ENCODE results near the gene BACH2. TPM values are rescaled to one million over a fixed set of nuclear protein-coding genes. Genes with fewer than 3 reads are reported as not detected.

Gene BACH2
- total and polyA plus RNA-seq, 10 of the 15 experiments (the other 5 are each of a cell fraction or from before 2014, with no cell fraction given), result 0.03 to 0.28 (median 0.04) TPM; not detected in 3

DNA sequence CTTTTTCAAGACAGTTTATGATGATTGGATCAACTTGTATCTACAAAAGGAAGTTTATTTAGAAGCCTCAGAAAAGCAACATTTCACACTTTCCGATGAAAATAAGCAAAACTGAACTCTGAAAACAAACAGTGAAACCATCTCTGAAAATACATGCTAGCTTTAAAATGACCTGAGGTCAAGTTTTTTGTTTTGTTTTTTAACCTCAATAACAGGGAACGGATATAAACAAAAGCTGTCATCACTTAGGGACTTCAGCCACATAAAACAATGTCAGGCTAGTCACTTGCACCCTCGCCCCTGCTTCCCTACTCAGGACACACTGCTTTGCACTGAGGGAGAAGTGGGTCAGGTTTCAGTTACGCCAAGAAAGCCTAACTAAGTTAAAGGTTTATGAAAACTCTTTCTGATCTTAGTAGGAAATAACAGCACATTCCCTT, 11.6 kb downstream of the BACH2 start (continued):
- TF ChIP-seq BMI1 (IDR thresholded peaks at IDR 0.05; ENCODE audit: borderline replicate concordance), result no peak
- no peak for TF ChIP-seq NFYA (IDR thresholded peaks at IDR 0.05; ENCODE audit: borderline replicate concordance, low read depth, low read length)
- TF ChIP-seq NR2F1 (conservative IDR thresholded peaks at IDR 0.05), result peak; percentile 70; the same call in 1 of the 2 replicates
- peak in 1 of 2 experiments; percentile 29; a peak in 1 of 4 replicates for TF ChIP-seq EP300 (IDR thresholded peaks at IDR 0.05; ENCODE audit: borderline replicate concordance in 1 of 2, control insufficient read depth in 1 of 2, low read depth in 2 of 2, low read length in 2 of 2)
- TF ChIP-seq RFX5 (IDR thresholded peaks at IDR 0.05; ENCODE audit: low read depth, low read length), result no peak
- 0 out of 2 replicates have a peak, but pooled peaks have one; percentile 1 for TF ChIP-seq JUND (IDR thresholded peaks at IDR 0.05; ENCODE audit: low read depth, low read length)
- TF ChIP-seq POLR2A (IDR thresholded peaks at IDR 0.05; ENCODE audit: low read depth, low read length), result no peak
- TF ChIP-seq, protein P1, sequence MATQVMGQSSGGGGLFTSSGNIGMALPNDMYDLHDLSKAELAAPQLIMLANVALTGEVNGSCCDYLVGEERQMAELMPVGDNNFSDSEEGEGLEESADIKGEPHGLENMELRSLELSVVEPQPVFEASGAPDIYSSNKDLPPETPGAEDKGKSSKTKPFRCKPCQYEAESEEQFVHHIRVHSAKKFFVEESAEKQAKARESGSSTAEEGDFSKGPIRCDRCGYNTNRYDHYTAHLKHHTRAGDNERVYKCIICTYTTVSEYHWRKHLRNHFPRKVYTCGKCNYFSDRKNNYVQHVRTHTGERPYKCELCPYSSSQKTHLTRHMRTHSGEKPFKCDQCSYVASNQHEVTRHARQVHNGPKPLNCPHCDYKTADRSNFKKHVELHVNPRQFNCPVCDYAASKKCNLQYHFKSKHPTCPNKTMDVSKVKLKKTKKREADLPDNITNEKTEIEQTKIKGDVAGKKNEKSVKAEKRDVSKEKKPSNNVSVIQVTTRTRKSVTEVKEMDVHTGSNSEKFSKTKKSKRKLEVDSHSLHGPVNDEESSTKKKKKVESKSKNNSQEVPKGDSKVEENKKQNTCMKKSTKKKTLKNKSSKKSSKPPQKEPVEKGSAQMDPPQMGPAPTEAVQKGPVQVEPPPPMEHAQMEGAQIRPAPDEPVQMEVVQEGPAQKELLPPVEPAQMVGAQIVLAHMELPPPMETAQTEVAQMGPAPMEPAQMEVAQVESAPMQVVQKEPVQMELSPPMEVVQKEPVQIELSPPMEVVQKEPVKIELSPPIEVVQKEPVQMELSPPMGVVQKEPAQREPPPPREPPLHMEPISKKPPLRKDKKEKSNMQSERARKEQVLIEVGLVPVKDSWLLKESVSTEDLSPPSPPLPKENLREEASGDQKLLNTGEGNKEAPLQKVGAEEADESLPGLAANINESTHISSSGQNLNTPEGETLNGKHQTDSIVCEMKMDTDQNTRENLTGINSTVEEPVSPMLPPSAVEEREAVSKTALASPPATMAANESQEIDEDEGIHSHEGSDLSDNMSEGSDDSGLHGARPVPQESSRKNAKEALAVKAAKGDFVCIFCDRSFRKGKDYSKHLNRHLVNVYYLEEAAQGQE (IDR thresholded peaks at IDR 0.05; ENCODE audit: low read depth, low read length), result no peak
- no peak for TF ChIP-seq ESRRA (IDR thresholded peaks at IDR 0.05; ENCODE audit: low read length)
- no peak for TF ChIP-seq ZNF622 (IDR thresholded peaks at IDR 0.05)
- TF ChIP-seq, protein P2, sequence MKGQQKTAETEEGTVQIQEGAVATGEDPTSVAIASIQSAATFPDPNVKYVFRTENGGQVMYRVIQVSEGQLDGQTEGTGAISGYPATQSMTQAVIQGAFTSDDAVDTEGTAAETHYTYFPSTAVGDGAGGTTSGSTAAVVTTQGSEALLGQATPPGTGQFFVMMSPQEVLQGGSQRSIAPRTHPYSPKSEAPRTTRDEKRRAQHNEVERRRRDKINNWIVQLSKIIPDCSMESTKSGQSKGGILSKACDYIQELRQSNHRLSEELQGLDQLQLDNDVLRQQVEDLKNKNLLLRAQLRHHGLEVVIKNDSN (IDR thresholded peaks at IDR 0.05; ENCODE audit: borderline replicate concordance, extremely low read length, insufficient read depth, low read depth, low read length), result no peak
- no peak for TF ChIP-seq KLF5 (IDR thresholded peaks at IDR 0.05; ENCODE audit: partially characterized antibody)
- no peak for TF ChIP-seq EED (IDR thresholded peaks at IDR 0.05; ENCODE audit: low read depth)
- TF ChIP-seq MTA3 (IDR thresholded peaks at IDR 0.05; ENCODE audit: borderline replicate concordance, low read length), result no peak
- no peak for TF ChIP-seq TARDBP (IDR thresholded peaks at IDR 0.05; ENCODE audit: borderline replicate concordance)
- peak; percentile 44; the same call in 1 of the 2 replicates for TF ChIP-seq CHD2 (IDR thresholded peaks at IDR 0.05; ENCODE audit: borderline replicate concordance, low read depth, low read length)
- no peak for TF ChIP-seq CHD4 (IDR thresholded peaks at IDR 0.05)
